Right forelimb (tissue), 1 donor: ENCODE results near the gene HRH1.
"Not testable (repeated sequence)": the region's sequence is repeated elsewhere in the genome, so short reads cannot be mapped to it uniquely, and the experiment has no call there.

Experiments
- DNase-seq: peaks from one replicate; pipeline ENCODE4 v3.0.0-alpha.2; 2018

HRH1 gene

GRCh38 chr3:11245827-11246662 lies 91.8 kb downstream of the HRH1 start:
- DNase-seq: no peak

GRCh38 chr3:11246663-11246970 lies 92.3 kb downstream of the HRH1 start:
- no peak for DNase-seq

- no peak for DNase-seq
These were observed 93.1 kb downstream of the HRH1 start for GRCh38 chr3:11247362-11247761.

GRCh38 chr3:11248596-11248995 lies 94.3 kb downstream of the HRH1 start:
- no peak for DNase-seq

GRCh38 chr3:11250902-11251806 lies 96.9 kb downstream of the HRH1 start:
- no peak for DNase-seq

GRCh38 chr3:11251807-11252176 lies 97.5 kb downstream of the HRH1 start:
- DNase-seq: no peak

- DNase-seq: no peak
These were observed 100.6 kb downstream of the HRH1 start for GRCh38 chr3:11254876-11255275.

GRCh38 chr3:11255537-11255936 lies 101.2 kb downstream of the HRH1 start:
- DNase-seq: not testable (repeated sequence)

GRCh38 chr3:11258958-11259357 lies 104.7 kb downstream of the HRH1 start:
- DNase-seq: no peak

- DNase-seq: no peak
These were observed 106.2 kb downstream of the HRH1 start for GRCh38 chr3:11260460-11260859.

GRCh38 chr3:11269007-11269406 lies 114.7 kb downstream of the HRH1 start:
- no peak for DNase-seq

- peak; percentile 96 for DNase-seq
These were observed 118.0 kb downstream of the HRH1 start, which contains the start of gene ATG7 for GRCh38 chr3:11271986-11272904. TSS of gene ATG7 (plus strand) at chr3:11272397. CDS start at chr3:11298696, 26,299 bp downstream.

- DNase-seq: no peak
These were observed 118.7 kb downstream of the HRH1 start for GRCh38 chr3:11272906-11273574.

GRCh38 chr3:11273891-11274291 lies 119.6 kb downstream of the HRH1 start:
- no peak for DNase-seq

- DNase-seq: no peak
These were observed 120.4 kb downstream of the HRH1 start for GRCh38 chr3:11274566-11275142.

GRCh38 chr3:11275926-11276325 lies 121.6 kb downstream of the HRH1 start:
- no peak for DNase-seq

GRCh38 chr3:11276901-11277300 lies 122.6 kb downstream of the HRH1 start:
- DNase-seq: no peak

- peak; percentile 80 for DNase-seq
These were observed 128.2 kb downstream of the HRH1 start for GRCh38 chr3:11282250-11283138.

- no peak for DNase-seq
These were observed 128.8 kb downstream of the HRH1 start for GRCh38 chr3:11283139-11283475.

- DNase-seq: no peak
These were observed 129.7 kb downstream of the HRH1 start for GRCh38 chr3:11284011-11284410.

- DNase-seq: no peak
These were observed 131.2 kb downstream of the HRH1 start for GRCh38 chr3:11285471-11285870.
